NCI-H460 (cell line): ENCODE measurements around the gene SHROOM2. TPM values are rescaled to one million over a fixed set of nuclear protein-coding genes. Genes with fewer than 3 reads are reported as not detected.

ENCODE experiments used
- DNase-seq: peaks from one replicate; pipeline ENCODE4 v3.0.0-alpha.2; 2016; ENCODE audit warnings: low read depth; ENCODE audit errors: extremely low read depth
- total RNA-seq: library from RNA; depleted of rRNA; stranded (reverse); fragments of >200 nt; shearing (Covaris generic); gene quantifications from 2 replicates; pipeline ENCODE4 v1.2.3, GENCODE V29; 2014

SHROOM2 gene
- total RNA-seq, 1 experiment from 2014 or later = 0.17 TPM

DNA sequence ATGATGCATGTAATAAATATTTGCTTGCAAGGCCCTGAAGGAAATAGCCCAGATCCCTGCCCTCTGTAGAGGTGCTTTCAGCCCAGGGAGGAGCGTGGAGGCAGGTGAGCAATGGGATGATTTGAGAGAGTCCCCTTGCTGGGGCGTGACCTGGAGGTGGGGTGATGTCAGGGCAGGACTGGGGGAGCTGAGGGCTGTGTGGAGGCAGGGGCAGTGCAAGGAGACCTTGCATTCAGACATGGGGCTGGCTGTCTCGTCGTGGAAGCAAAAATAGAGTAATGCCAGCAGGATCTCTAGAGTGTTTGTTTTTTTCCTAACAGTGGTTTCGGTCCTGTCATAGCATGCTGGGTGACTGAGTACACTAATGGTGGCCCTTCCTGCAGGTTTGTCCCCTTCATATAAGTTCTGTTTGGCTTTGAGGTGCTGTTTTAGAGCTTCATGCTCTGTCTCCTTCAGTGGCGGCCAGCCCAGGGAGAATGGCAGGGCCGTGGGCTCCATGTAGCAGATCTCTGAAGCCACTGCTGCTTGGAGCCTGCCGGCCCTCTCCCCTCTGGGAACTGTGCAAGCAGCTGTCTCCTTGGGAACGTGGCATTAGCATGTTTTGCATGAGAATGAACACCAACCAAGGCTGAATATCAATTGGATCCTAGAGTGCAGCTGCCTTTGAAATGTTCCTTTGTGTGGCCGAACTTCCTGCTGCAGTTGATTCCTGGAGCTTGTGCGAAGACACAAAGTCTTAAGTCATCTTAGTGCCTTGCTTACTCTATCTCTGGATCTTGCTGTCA, 141.7 kb downstream of the SHROOM2 start:
- DNase-seq = no peak

- no peak for DNase-seq
Observed at GRCh38 chrX:9935436-9935835, 149.2 kb downstream of the SHROOM2 start.

DNA sequence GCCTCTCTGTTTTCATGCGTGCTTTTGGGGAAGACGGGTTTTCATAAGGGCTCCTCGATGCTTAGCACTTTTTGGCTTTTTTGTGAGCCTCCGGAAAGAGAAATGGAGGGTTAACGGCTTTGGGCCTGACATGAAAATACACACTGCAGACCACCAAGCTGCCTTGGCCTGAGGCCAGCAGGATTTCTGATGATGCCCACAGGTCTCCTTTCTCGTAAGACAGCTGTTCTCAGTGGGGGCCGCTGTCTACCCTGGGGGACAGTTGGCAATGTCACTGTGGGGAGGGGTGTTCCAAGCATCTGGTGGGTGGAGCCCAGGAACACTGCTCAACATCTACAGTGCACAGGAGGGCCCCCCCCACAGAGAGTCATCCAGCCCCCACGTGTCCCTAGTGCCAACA, 151.5 kb downstream of the SHROOM2 start:
- no peak for DNase-seq

DNA sequence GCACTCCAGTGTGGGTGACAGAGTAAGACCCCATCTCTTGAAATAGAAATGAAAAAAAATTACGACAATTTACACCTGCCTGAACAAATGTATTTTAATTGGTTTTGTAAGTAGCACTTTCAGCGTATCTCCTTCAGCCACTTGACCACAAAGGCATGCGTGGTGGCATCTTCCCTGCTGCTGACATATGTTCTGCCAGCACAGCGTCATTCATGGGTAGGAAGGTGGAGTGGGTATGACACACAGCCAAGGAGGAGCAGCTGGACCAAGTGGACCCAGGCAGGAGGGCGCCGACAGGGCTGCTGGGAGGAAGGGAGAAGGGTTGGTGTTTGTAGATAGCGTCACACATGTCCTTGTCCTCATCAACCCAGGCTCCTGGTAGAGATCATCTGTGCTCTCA, 152.3 kb downstream of the SHROOM2 start:
- DNase-seq = no peak

GRCh38 chrX:9940421-9940820, 154.2 kb downstream of the SHROOM2 start:
- DNase-seq = no peak

GRCh38 chrX:9942086-9942485, 155.9 kb downstream of the SHROOM2 start:
- no peak for DNase-seq

GRCh38 chrX:9943420-9943819, 157.2 kb downstream of the SHROOM2 start:
- no peak for DNase-seq

- no peak for DNase-seq
Observed at GRCh38 chrX:9947131-9947794, 161.0 kb downstream of the SHROOM2 start.

DNA sequence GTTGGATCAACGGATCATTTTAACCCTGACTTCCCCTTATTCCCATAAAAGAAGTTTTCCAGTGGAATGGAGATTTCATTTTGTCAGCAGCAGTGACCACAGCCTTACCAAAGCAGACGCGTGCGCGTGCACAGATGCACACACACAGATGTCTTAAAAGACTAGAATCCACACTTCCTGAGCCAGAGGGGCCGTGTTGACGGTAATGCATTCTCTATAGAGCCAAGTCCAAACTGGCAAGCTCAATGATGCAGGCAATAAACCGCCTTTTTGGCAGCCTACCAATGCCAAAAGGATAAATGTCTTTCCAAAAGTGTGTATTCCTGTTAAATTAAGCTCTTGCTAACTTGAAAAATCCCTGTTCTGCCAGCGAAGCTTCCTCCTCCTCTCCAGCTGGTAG, 162.2 kb downstream of the SHROOM2 start:
- no peak for DNase-seq

- no peak for DNase-seq
Observed at GRCh38 chrX:9952300-9952699, 166.1 kb downstream of the SHROOM2 start.

GRCh38 chrX:9953396-9953795, 167.2 kb downstream of the SHROOM2 start:
- no peak for DNase-seq

DNA sequence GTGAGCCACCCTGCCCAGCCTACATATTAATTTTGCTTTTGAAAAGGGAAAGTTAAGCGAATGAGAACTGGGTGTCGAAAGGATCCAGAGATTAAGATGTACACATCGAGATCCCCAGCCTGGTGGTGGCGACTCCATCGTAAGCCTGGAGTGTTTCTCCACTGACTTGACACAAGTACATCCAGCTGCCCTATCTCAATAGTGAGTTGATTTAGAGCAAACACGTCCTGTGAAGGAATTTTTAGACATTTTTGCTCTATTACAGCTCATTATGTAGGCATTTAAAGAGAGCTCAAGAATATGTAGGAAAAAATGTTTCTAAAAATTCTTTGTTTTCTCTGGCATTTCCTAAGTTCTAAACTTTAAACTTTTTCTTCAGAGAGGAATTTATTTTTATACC, 169.3 kb downstream of the SHROOM2 start:
- DNase-seq = no peak

DNA sequence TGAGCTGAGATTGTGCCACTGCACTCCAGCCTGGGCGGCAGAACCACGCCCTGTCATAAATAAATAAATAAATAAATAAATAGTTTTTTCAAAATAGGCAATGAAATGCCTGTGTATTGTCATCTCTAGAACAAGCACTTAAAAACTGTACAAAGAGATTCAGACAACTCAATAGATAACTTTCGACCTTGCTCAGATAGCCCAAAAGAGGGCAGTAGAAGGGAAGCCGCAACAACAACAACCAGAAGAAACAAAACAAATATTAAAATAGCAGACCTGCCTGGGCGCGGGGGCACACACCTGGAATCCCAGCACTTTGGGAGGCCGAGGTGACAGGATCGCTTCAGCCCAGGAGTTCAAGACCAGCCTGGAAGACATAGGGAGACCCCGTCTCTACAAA, 171.5 kb downstream of the SHROOM2 start:
- DNase-seq = no peak

- no peak for DNase-seq
Observed at GRCh38 chrX:9958183-9958582, 172.0 kb downstream of the SHROOM2 start.

DNA sequence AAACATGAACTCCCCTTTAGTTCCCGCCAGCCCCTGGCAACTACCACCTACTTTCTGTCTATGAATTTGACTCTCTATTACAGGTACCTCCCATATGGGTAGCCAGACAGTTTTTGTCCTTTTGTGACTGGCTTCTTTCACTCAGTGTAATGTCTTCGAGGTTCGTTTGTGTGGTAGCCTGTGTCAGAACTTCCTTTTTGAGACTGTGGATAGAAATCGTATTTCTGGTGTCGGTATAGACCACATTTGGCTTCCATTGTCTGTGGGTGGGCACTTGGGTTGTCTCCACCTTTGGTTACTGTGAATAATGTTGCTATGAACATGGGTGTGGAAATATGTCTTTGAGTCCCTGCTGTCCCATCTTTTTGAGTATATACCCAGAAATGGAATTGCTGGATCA, 175.5 kb downstream of the SHROOM2 start:
- no peak for DNase-seq

DNA sequence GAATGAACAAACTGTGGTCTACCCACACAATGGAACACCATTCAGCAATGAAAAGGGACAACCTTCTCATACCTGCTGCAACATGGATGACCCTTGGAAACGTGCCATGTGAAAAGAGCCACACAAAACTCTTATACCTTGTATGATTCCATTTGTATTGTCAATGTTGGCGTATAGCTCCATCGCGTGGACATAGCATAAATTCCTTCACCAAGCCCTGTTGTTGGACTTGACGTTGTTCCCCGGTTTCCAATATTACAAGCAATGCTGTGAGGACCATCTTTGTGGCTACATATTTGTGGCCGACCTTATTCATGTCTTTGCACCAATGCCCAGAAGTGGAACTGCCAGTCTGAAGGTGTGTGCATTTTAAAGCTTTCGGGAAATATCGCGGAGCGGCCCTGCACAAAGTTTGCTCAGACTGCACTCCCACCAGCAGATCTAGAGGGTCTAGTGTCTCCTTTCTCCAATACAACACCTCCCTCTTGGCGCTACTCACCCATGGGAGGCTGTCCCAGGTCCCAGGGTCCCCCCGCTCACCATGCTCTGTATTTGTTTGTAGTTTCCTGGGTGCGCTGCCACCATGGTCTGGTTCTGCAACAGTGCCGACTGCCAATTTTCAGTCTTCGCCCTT, 180.7 kb downstream of the SHROOM2 start, which contains the start of gene CLDN34:
Gene CLDN34, plus strand, starts transcription at position 584 of the 634 bp plus-strand sequence. Its CDS starts 0 bp downstream, at position 584.
- no peak for DNase-seq

DNA sequence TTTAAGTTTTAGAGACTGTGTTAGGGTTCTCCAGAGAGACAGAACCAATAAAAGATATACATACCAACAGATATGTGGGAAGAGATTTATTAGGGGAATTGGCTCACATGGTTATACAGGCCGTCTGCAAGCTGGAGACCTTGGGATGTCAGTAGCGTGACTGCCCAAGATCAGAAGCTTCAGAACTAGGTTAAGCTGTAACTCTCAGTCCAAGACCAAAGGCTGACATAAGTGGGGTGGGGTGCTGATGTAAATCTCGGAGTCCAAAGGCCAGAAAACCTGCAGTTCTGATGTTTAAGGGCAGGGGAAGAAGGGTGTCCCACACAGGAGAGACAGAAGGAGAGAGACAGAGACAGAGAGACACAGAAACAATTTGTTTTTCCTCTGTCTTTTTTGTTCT, 191.4 kb downstream of the SHROOM2 start:
- DNase-seq = no peak

DNA sequence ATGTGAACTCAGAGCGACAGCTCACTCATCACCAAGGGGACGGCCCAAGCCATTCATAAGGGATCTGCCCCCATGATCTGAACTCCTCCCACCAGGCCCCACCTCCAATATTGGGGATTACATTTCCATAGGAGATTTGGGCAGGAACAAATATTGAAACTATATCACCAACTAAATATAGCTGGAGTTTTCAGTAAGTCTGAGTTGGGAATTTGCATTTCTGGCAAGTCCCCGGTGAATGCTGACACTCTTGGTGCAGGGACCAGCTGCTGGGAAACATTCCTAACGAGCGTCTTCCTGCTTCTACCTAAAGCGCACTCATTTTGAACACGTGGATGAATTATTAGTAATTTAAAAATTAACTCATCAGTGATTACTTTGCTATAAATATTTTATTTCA, 194.2 kb downstream of the SHROOM2 start:
- DNase-seq = no peak

DNA sequence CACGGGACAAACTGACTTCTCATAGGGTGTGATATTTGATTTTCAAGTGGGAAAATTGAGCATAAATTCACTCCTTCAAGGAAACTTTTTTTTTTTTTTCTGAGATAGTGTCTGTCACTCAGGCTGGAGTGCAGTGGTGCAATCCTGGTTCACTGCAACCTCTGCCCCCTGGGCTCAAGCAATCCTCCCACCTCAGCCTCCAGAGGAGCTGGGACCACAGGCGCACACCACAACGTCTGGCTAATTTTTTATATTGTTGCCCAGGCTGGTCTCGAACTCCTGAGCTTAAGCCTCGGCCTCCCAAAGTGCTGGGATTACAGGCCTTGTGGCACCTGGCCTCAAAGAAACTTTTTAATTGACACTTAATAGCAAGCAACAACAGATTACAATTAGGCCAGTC, 194.7 kb downstream of the SHROOM2 start:
- DNase-seq = no peak

DNA sequence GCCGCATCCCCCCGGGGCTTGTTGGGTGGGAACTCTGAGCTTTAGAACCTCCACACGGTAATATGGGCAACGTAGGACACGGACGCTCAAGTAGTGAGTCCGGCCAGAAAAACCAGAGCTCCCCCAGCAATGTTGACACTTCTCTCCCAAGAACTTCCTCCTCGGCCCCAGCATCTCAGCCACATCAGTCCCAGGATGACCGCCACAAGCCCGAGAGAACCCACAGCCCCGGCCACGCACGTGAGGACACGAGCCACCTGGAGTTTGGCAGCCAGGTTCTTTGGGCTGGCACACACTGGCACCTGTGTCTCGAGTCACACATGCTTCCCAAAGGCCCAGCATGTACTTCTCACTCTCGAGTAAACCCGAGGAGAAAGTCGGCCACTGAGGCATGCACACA, 197.2 kb downstream of the SHROOM2 start:
- no peak for DNase-seq

DNA sequence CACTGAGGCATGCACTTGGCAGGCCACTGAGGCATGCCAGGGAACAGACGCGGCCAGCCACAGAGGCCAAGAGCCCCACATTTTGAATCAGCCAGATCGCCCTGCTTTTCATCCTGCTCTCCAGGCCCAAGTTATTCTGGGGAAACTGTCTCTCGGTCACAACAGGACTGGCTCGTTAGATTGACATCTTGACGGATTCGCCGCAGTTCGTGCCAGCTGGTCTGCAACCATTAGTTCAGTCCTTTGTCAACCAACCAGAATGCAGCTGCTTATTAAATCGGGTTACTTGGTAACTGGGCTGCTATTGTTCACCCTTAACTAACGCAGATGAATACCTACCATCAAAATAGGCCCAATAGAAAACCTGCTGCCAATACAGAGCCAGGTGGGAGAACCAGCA, 197.6 kb downstream of the SHROOM2 start:
- DNase-seq = no peak

- DNase-seq = no peak
Observed at GRCh38 chrX:9988762-9989161, 202.5 kb downstream of the SHROOM2 start.
